ENCODE data around the gene HDAC2. TPM values are rescaled to one million over a fixed set of nuclear protein-coding genes. Genes with fewer than 3 reads are reported as not detected.
"Not testable (repeated sequence)": the region's sequence is repeated elsewhere in the genome, so short reads cannot be mapped to it uniquely, and the experiment has no call there.

HDAC2 gene
- total and polyA plus RNA-seq, 5 donors = 44.4 to 51.6 (median 48.8) TPM

DNA sequence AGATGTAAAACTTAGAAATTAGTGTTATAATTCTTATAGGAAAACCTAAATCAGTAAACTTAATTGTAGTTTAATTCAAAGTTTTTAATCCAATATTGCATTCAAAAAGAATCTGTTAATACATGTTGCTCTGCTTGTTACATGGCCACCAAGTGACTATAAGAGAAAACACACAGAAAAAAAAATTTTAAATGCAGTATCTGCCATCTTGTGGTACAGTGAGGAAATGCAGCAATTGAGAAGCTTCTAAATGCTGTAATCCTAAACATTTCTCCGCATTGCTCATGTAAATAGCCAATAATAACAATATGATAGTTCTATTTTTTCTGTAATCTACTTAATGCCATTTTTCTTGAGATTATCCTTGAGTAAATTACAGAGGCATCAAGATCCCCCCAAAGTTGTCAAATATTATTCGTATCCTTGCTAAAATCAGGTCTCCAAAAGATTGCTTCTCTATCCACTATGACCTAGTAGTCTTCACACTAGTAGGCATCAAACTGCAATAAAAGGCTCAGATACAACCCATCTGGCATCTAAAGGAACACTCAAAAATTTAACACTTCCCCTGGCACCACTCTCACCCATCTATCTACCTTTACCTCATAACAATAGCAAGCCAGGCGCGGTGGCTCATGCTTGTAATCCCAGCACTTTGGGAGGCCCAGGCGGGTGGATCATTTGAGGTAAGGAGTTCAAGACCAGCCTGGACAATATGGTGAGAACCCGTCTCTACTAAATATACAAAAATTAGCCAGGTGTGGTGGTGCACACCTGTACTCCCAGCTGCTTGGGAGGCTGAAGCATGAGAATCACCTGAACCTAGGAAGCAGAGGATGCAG is 34.6 kb downstream of the HDAC2 start:
- no peaks in the 10 kb centered on the region for H3K4me1 ChIP-seq (ENCODE audit: control insufficient read depth, insufficient read depth, low read length)
- no peak for ATAC-seq
- DNase-seq = peak in 1 of 3 donors; percentile 10
- H3K9me3 ChIP-seq (ENCODE audit: control insufficient read depth, low read length) = no peaks in the 10 kb centered on the region
- intact Hi-C loops (cut with DNase I) = no loop called here
- WGBS = 82% methylated on average over 6 of the region's 6 CpGs
- no peak overlapping the region for H3K27ac ChIP-seq (ENCODE audit: low read length)
- H3K4me3 ChIP-seq (ENCODE audit: low read length) = no peak overlapping the region
- no peaks in the 10 kb centered on the region for H3K27me3 ChIP-seq (ENCODE audit: control insufficient read depth, insufficient read depth)

DNA sequence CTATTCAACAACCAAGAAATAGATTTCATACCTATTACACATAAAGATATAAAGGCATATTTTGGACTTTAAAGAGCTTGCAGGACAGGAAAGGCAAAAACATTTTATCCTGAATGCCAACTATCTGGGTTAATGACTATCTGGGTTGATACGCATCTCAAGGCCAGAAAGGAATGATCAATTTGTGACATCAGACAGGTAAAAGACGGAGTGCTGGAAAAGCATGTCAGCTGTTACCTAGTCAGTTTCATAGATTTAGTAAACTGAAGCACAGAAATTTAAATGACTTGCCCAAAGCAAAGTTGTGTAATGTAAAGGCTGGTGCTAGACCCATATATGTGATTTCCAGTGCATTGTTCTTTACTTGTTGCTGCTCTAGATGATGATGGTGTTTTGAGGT is 36.8 kb downstream of the HDAC2 start:
- ATAC-seq (no peak), DNase-seq (no peak)
- Histone ChIP-seq H3K27me3 (ENCODE audit: control insufficient read depth, insufficient read depth) (no peaks in the 10 kb centered on the region), H3K4me3 (ENCODE audit: low read length) (no peak overlapping the region), H3K4me1 (ENCODE audit: control insufficient read depth, insufficient read depth, low read length) (no peaks in the 10 kb centered on the region), H3K27ac (ENCODE audit: low read length) (no peak overlapping the region), H3K9me3 (ENCODE audit: control insufficient read depth, low read length) (no peaks in the 10 kb centered on the region)
- intact Hi-C loops (cut with DNase I) = no loop called here
- 97% methylated on average over 2 of the region's 2 CpGs for WGBS

DNA sequence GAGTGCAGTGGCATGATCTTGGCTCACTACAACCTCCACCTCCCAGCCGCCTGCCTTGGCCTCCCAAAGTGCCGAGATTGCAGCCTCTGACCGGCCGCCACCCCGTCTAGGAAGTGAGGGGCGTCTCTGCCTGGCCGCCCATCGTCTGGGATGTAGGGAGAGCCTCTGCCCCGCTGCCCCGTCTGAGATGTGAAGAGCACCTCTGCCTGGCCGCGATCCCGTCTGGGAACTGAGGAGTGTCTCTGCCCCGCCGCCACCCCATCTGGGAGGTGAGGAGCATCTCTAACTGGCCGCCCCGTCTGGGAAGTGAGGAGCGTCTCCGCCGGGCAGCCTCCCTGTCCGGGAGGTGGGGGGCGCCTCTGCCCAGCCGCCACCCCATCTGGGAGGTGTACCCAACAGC is 39.0 kb downstream of the HDAC2 start:
- H3K9me3 ChIP-seq (ENCODE audit: control insufficient read depth, low read length); H3K27ac ChIP-seq (ENCODE audit: low read length); H3K4me3 ChIP-seq (ENCODE audit: low read length); ATAC-seq; H3K4me1 ChIP-seq (ENCODE audit: control insufficient read depth, insufficient read depth, low read length); H3K27me3 ChIP-seq (ENCODE audit: control insufficient read depth, insufficient read depth); intact Hi-C loops (cut with DNase I): not testable (repeated sequence)
- WGBS = 93% methylated on average over 23 of the region's 23 CpGs
- peak in 1 of 3 donors; percentile 44 for DNase-seq

DNA sequence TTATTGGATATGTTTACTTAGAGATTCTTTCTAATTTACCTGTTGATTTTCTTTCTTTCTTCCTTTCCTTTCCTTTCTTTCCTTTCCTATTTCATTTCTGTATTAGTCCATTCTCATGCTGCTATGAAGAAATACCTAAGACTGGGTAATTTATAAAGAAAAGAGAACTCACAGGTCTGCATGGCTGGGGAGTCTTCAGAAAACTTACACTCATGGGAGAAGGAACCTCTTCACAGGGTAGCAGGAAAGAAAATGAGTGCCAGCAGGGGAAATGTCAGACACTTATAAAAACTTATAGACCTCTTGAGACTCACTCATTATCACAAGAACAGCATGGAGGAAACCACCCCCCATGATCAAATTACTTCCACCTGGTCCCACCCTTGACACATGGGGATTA is 40.8 kb downstream of the HDAC2 start:
- intact Hi-C loops (cut with DNase I) = no loop called here
- H3K4me3 ChIP-seq (ENCODE audit: low read length) = no peak overlapping the region
- no peak for ATAC-seq
- no peak for DNase-seq
- H3K9me3 ChIP-seq (ENCODE audit: control insufficient read depth, low read length) = no peaks in the 10 kb centered on the region
- H3K4me1 ChIP-seq (ENCODE audit: control insufficient read depth, insufficient read depth, low read length) = peaks cover 1% of the 10 kb centered on the region
- no peaks in the 10 kb centered on the region for H3K27me3 ChIP-seq (ENCODE audit: control insufficient read depth, insufficient read depth)
- no peak overlapping the region for H3K27ac ChIP-seq (ENCODE audit: low read length)

DNA sequence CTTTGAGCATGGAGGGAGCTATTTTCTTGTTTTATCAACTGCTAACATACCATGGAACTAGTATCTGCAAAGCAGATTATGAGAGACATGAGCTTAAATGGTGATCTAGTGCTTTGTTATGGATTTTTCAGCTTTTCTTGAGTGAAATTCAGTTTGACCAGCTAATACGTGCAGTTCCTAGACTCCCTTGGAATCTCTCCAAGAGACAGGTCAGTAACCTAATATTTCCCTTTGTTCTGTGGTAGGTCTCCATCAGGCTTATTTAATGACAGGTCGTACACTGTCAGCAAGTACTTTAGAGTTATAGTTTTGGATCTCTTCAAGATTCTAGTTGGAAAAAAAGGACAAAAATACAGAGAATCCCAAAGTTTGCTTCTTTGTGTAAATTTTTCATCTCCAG is 43.9 kb downstream of the HDAC2 start:
- H3K4me1 ChIP-seq (ENCODE audit: control insufficient read depth, insufficient read depth, low read length) = peaks cover 1% of the 10 kb centered on the region
- intact Hi-C loops (cut with DNase I) = no loop called here

DNA sequence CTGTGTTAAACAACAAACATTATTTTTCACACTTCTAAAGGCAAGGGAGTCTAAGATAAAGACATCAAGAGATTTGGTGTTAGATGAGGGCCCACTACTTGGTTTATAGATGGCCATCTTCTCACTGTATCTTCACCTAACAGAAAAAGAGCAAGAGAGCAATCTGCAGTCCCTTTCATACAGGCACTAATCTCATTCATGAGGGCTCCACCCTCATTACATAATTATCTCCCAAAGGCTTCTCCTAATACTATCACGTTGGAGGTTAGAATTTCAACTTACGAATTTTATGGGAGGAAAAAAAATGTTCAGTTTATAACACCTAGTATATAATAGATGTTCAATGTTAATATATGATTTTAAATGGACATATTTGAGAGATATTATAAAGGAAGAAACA is 45.6 kb downstream of the HDAC2 start:
- Histone ChIP-seq H3K4me3 (ENCODE audit: low read length) (no peak overlapping the region), H3K27me3 (ENCODE audit: control insufficient read depth, insufficient read depth) (no peaks in the 10 kb centered on the region), H3K9me3 (ENCODE audit: control insufficient read depth, low read length) (no peaks in the 10 kb centered on the region), H3K27ac (ENCODE audit: low read length) (no peak overlapping the region), H3K4me1 (ENCODE audit: control insufficient read depth, insufficient read depth, low read length) (peaks cover 4% of the 10 kb centered on the region)
- DNase-seq (no peak), ATAC-seq (no peak)
- intact Hi-C loops (cut with DNase I) = no loop called here
- 42% methylated on average over 2 of the region's 2 CpGs for WGBS

More for the DNA sequence above, 43.9 kb downstream of the HDAC2 start:
- ATAC-seq (no peak), DNase-seq (no peak)
- H3K27me3 ChIP-seq (ENCODE audit: control insufficient read depth, insufficient read depth) = no peaks in the 10 kb centered on the region
- no peak overlapping the region for H3K27ac ChIP-seq (ENCODE audit: low read length)
- H3K4me3 ChIP-seq (ENCODE audit: low read length) = no peak overlapping the region
- 35% methylated on average over 2 of the region's 2 CpGs for WGBS
- H3K9me3 ChIP-seq (ENCODE audit: control insufficient read depth, low read length) = no peaks in the 10 kb centered on the region

DNA sequence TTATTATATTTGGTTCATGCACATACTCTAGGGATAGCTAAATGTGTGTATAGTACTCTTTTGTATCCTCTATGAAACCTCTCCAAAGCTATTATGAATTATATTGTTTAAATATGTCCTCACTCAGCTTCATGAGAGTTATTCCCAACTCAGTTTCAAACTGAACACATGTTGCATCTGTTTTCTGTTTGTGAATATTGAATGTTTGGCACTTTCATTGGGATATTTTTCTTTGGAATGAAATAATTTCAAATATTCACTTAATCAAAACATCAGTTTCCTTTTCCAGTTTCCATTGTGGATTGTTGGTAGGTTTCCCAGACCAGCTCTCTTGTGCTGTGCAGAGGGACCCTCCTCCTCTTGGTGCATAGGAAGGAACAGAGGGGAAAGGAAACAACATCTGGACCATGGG is 46.6 kb downstream of the HDAC2 start:
- H3K27ac ChIP-seq (ENCODE audit: low read length) = no peak overlapping the region
- H3K27me3 ChIP-seq (ENCODE audit: control insufficient read depth, insufficient read depth) = no peaks in the 10 kb centered on the region
- no peaks in the 10 kb centered on the region for H3K9me3 ChIP-seq (ENCODE audit: control insufficient read depth, low read length)
- no peak overlapping the region for H3K4me3 ChIP-seq (ENCODE audit: low read length)
- intact Hi-C loops (cut with DNase I) = no loop called here
- ATAC-seq = no peak
- no peak for DNase-seq
- peaks cover 4% of the 10 kb centered on the region for H3K4me1 ChIP-seq (ENCODE audit: control insufficient read depth, insufficient read depth, low read length)

DNA sequence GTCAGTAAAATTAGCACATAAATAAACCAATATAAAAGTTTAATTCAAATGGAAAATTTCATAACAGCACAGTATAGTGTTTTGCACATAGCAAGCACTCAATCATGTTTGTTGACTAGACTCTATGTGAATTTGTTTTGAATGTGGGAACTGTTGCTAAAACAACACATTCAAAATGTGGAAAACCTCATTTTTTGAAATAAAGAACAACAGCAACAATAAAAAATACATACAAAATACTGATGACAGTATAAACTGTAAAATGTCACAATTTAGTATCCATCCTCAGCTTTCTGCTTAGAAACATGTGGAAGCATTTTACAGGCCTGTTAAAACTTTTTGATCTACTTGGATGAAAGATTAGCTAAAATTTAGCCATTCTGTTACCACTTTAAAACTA is 47.4 kb downstream of the HDAC2 start:
- Histone ChIP-seq H3K27me3 (ENCODE audit: control insufficient read depth, insufficient read depth) (no peaks in the 10 kb centered on the region), H3K4me1 (ENCODE audit: control insufficient read depth, insufficient read depth, low read length) (peaks cover 4% of the 10 kb centered on the region), H3K27ac (ENCODE audit: low read length) (no peak overlapping the region), H3K9me3 (ENCODE audit: control insufficient read depth, low read length) (no peaks in the 10 kb centered on the region), H3K4me3 (ENCODE audit: low read length) (no peak overlapping the region)
- DNase-seq = no peak
- intact Hi-C loops (cut with DNase I) = no loop called here
- no peak for ATAC-seq

DNA sequence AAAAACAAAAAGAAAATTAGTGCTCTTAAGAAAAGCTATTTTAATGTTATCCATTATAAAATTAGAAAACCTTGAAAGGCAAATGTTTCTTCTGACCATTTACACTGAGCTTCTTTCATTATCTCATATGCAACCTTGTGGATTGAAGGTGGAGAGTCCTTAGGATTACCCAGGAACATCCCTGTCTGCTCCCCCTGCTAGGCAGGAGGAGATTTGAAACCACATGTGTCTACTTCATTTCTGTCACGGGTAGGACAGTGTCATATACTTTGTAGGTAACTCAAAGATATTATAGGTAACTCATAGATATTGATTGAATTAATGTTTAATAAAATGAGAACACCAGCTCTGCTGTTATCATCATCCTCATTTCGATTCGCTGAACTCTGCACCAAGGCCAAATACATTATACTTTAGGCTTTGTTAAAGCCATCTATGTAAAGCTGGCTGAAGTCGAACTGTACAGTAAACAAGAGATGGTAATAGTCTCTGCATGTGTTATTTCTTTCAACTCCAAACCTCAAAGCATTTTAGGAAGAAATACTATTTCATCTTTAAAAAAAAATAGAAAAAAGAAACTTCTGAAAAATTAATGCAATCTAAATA is 49.5 kb downstream of the HDAC2 start:
- intact Hi-C loops (cut with DNase I) = no loop called here
- no peaks in the 10 kb centered on the region for H3K27me3 ChIP-seq (ENCODE audit: control insufficient read depth, insufficient read depth)
- 82% methylated on average over 4 of the region's 4 CpGs for WGBS
- H3K4me1 ChIP-seq (ENCODE audit: control insufficient read depth, insufficient read depth, low read length) = peaks cover 2% of the 10 kb centered on the region
- H3K4me3 ChIP-seq (ENCODE audit: low read length) = no peak overlapping the region
- H3K27ac ChIP-seq (ENCODE audit: low read length) = no peak overlapping the region
- ATAC-seq (no peak), DNase-seq (no peak)
- H3K9me3 ChIP-seq (ENCODE audit: control insufficient read depth, low read length) = no peaks in the 10 kb centered on the region

DNA sequence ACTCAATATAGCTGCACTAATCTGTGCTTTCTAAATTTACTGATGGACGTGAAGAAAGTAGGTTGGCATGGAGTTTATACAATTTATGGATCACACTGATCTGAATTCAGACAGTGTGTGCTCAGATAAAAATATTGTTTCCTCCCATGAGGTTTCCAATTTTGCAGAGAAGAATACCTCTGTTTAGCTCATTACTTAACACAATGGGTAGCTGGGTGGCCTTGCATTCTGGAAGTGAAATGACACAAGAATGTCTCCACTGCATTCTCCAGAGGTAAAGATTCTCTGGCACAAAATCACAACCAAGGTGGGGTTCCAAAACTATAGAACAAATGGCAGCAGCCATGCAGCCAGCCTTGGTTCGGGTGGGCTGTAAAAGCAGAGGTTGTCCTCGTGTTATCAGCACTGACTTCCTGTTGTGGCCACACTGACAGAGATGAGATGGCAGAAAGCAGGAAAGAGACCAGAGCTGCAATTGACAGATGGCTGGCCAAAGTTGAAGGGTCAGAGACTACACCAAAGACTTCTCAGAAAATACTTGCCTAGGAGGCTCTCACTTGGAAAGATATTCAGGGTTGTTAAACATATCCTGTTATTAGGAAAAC is 50.2 kb downstream of the HDAC2 start:
- Histone ChIP-seq H3K27ac (ENCODE audit: low read length) (peak overlapping the region; percentile 51), H3K4me1 (ENCODE audit: control insufficient read depth, insufficient read depth, low read length) (peaks cover 2% of the 10 kb centered on the region), H3K4me3 (ENCODE audit: low read length) (no peak overlapping the region), H3K27me3 (ENCODE audit: control insufficient read depth, insufficient read depth) (no peaks in the 10 kb centered on the region), H3K9me3 (ENCODE audit: control insufficient read depth, low read length) (no peaks in the 10 kb centered on the region)
- WGBS = 32% methylated on average over 3 of the region's 3 CpGs
- ATAC-seq = peak in 1 of 2 donors; percentile 48
- DNase-seq = no peak
- intact Hi-C loops (cut with DNase I) = no loop called here

DNA sequence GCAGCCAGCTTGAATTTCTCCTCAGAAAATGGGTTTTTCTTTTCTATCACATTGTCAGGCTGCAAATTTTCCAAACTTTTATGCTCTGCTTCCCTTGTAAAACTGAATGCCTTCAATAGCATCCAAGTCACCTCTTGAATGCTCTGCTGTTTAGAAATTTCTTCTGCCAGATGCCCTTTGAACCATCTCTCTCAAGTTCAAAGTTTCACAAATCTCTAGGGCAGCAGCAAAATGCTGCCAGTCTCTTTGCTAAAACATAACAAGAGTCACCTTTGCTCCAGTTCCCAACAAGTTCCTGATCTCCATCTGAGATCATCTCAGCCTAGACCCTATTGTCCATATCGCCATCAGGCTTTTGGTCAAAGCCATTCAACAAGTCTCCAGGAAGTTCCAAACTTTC is 60.7 kb downstream of the HDAC2 start:
- intact Hi-C loops (cut with DNase I); H3K4me3 ChIP-seq (ENCODE audit: low read length); DNase-seq; H3K9me3 ChIP-seq (ENCODE audit: control insufficient read depth, low read length); H3K27me3 ChIP-seq (ENCODE audit: control insufficient read depth, insufficient read depth); H3K27ac ChIP-seq (ENCODE audit: low read length); H3K4me1 ChIP-seq (ENCODE audit: control insufficient read depth, insufficient read depth, low read length); ATAC-seq: not testable (repeated sequence)
- 75% methylated on average over 1 of the region's 1 CpG for WGBS
